Activated CD8-positive, alpha-beta memory T cell treated with anti-CD3 and anti-CD28 coated beads, Interleukin-2, amount 50 U/mL, for 1 hour (primary cell): ENCODE measurements around the gene BICD1.

Source experiments
- DNase-seq: peaks from one replicate; pipeline ENCODE4 v3.0.0-alpha.2; 2020; ENCODE audit errors: extremely low read depth

Gene BICD1

DNA sequence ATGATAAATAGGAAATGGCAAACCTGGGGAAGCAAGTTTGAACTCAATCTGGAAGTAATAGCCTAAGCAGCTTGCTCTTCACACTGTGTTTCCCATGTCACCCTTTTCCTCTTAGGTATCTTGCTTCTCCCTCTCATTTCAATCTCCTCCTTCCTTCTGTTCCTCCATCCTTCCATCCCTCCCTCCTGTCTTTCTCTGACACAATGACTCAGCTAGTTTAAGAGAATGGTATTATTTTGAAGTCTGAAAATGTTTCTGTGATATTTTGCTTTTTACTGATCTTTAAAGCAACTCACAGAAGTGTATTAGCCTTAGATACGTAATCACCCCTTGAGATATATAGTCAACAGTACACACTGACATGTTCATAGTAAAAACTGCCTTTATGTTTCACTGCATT, 236.8 kb downstream of the BICD1 start:
- DNase-seq, result no peak

DNA sequence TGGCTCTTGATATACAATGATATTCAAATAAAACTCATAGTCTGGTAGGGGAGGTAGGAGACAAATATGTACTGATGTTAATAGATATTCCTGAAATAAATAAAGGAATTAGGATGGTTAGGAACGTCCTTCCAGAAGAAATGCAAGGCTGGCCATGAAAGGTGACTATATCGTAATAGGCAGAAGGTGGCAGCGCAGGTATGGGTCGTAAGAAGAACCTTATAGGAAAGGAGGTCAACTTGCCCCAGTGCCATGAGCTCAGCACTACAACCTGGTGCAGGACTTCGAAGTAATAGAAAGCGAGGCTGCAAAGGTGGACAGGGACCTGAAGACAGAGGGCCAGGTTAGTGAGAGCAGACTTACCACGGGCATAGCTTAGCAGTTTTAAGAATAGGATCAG, 237.4 kb downstream of the BICD1 start:
- DNase-seq, result no peak

DNA sequence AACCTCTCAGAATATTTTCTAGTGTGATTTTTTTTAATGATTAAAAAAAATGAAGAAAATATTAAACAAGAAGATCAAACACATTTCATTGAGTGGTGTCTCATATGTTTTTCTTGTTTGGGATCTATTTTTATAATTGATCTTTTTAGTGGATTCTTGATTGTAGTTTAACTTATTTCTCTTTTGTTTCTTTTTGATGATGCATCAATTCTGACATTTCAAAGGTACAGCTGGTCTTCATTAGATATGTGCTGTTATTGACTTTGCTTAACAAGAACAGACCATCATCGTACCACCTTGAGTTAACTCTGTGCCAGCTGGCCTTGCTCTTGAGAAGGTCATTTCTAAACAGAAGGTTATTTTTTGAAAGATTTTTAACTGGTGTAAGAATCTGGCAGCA, 246.9 kb downstream of the BICD1 start:
- DNase-seq, result no peak

DNA sequence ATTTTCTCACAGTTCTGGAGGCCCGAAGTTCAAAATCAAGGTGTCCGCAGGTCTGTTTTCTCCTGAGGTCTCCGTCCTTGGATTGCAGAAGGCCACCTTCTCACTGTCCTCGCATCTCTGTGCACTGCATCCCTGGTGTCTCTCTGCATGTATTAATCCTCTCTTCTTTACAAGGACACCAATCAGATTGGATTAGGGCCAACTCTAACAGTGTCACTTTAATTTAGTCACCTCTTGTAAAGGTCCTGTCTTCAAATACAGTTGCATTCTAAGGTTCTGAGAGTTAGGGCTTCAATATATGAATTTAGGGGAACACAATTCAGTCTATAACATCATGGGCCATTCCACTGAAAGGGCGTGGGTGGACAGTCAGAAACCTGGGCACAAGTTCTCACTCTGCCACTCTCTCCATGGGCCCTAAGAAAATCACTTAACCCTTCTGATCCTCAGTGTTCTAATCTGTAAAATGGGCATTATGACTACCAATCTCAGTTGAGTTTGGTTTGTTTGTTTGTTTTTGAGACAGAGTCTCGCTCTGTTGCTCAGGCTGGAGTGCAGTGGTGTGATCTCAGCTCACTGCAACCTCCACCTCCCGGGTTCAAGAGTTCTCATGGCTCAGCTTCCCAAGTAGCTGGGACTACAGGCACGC, 251.1 kb downstream of the BICD1 start:
- no peak for DNase-seq

DNA sequence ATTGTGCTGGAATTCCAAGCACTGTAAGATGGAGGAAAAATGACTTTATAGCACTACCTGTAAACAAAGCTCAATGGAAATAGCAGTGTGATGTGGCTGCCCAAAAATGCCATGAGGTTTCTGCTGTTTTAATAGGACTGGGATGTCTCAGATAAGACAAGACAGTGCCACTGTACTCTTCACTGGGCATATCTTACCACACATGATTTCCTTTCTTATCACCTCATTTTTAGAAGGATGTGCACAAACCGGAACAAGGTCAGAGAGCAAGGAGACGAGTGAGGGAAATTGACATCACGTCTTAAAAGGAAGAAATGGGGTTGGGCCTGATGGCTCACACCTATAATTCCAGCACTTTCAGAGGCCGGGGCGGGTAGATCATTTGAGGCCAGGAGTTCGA, 254.3 kb downstream of the BICD1 start:
- DNase-seq, result no peak

DNA sequence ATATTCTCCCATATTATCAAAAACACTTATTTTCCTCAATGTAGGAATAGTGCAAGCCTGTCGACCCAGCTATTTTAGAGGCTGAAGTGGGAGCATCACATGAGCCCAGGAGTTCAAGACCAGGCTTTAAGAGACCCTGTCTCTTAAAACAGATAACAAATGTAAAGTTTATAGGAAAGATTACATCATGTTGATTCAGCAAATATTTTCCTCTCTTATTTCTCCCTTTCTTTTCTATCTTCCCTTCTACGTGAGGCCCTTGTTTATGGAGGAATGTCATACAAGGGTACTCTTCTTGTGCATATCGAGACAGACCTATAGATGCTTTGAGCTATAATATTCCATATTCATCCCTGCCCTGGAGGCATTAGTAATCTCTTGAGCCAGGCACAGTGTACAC, 256.2 kb downstream of the BICD1 start:
- no peak for DNase-seq

DNA sequence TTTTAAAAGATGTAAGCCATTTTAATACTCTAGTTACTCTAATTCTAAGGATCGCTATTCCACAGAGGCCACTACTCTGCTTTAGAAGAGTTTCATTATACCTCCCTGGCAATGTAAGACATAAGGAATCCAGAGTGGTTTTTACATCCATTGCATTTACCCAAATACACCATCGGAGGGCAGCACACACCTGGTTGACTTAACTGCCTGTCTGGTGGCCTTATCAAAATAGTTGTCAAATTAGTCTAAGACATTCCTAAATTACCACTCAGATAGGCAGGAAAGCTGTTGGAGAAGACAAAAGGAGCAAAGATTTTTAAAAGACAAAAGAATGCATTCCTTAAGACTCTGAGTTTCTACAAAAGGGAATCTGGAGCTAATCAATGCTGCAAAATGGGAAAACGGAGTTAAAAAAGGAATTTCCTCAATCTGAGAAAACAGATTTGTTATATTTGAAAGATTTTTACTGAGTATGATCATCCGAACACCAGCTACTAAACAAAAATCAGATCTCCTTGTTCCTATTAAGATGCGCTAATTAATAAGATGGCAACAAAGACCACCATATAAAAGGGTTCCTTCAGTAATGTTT, 258.9 kb downstream of the BICD1 start:
- DNase-seq, result no peak

DNA sequence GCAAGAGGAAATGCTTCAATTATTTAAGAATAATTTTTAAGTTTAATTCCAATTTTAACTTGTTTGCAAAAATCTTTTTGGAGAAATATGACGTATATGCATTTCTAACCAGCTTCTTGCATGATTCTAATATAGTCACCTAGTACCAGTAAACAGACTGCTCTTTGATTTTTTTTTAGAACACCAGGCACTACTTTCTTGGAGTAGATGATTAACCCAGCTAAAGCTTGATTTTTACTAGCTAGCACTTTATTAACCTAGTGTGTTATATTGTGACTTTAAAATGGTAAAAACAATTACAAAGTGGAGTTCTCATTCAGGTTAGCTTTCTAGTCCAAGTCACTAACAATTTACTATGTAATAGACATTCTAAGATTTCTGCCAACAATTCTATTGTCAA, 260.1 kb downstream of the BICD1 start:
- no peak for DNase-seq

DNA sequence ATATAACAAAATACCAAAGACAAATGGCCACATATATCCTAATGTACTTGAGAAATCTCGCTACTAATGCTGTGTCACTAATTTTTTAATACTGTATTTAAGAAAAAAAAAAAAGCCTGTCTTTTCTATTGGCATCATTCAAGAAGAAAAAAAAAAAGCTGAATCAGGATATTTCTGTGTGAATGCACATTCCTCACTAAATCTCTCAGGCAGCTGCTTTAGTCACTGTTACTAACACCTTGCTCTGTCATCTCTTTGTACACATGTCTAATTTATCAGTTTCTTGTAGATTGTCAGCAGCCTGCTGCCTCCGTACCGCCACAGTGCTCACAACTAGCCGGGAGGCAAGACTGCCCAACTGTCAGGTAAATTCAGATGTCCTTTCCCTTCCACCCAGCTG, 260.7 kb downstream of the BICD1 start:
- DNase-seq, result no peak

DNA sequence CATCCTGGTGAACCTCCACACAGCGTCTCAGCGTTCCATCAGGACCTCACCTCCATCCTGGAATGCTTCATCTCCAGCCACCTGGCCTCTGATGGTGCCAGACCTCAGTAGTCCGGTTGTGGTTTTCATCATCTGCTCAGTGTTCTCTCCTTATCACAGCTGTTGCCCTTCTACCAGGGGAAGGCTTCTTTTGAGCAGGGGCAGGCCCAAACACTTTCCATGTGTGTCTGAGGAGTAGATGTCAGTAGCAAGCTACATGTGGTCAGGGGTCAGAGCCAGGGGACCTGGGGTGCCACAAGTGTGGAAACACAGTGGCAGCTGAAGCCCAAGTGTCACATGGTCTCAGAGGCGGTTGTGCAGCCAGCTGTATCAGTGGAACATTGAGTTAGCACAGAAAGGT, 262.6 kb downstream of the BICD1 start:
- DNase-seq, result no peak

DNA sequence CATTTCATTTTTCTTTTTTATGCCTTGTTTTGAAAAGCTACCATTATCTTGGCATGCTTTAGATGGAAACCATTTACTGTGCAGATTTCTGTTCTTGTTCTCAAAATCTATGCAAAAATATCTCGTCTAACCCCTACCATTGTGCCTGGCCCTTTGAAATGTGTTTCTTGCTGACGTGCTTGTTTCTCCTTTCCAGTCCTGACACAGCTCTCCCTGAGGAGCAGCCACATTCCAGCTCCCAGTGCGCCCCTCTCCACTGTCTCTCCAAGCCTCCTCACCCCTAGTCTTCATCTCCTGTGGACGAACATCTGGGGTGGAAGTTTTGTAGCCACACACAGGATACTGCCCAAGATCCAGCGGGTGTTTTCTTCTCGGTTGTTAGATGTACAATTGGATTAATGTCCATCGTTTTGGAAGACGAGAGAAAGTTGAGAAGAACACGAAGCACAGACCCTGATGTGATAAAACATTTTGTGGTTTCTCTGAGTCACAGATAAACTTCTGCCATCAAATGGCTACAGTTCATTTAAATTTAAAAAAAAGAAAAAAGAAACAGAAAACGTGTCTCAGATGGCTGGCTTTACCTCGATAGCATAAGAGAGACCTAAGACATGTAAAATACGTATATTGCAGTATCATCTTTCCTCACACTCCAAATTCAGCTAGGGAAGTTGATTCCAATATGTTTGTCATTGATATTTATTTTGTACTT, 270.9 kb downstream of the BICD1 start:
- DNase-seq, result no peak

DNA sequence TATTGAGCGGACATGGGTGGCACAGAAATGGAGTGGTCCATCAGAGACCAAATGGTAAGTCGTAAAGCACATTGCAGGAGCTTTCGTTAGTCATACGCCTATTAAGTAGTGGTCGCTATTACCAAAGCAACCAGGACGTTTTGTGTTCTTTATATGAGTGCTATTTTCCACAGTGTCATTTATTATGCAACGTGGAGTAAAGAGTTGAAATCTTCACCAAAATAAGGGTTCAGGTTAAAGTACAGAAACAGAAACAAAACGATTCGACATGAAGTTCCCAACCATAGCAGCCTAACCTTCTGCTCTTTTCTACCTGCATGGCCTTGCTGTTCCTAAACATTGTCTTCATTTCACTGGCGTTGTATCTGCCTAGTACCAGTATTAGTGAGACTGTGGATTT, 272.6 kb downstream of the BICD1 start:
- no peak for DNase-seq

DNA sequence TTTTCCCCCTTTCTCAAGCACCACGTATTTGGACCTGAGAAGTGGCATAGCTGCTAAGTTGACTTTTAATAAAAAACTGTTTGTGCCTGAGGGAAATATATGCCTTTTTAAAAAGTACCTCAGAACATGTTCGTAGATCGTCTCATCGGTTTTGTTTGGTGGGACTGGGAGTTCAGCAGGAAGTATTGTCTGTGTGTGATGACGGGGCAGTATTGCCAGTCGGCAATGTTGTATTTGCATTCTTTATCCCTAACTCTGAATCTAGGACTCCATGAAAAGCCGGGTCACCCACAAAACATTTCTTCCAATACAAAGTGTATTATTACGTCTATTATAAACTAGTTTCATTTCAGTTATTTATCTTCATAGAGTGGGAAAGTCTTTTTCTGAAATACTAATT, 273.0 kb downstream of the BICD1 start:
- no peak for DNase-seq

DNA sequence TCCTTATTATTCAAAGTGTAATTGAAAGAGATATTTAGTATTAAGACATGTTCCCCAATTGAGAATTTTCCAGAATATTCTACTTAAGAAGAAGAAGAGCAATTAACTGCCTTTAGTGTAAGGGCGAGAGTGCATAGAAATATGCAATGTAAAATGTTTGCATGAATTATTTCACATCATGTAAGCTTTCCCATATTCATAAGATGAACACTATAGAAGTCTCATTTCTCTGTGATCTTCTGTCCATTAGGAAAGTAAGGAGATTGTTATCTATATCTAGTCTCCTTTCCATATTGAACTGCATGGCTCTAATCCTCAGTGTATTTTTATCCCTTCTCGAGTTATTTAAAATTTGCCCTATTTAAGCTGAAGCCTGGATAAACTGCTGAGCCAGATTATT, 275.6 kb downstream of the BICD1 start:
- DNase-seq, result no peak

DNA sequence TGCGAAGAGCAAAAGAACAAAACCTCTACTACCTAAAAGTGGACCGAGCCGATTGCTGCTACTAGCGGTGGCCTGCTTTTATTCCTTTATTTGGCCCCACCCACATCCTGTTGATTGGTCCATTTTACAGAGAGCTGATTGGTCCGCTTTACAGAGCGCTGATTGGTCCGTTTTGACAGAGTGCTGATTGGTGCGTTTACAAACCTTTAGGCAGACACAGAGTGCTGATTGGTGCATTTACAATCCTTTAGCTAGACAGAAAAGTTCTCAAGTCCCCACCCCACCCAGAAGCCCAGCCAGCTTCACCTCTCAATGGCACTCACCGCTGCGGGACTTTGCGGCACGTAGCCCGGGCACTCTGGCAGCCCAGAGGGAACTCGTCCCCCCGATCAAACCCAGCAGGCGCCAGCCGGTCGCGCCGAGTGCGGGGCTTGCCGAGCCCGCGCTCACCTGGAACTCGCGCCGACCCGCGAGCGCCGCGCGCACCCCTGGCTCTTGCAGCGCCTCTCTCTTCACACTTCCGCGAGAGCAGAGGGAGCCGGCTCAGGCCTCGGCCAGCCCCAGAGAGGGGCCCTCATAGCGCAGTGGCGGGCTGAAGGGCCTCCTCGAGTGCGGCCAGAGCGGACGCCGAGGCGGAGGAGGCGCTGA, 284.0 kb downstream of the BICD1 start:
- no peak for DNase-seq

DNA sequence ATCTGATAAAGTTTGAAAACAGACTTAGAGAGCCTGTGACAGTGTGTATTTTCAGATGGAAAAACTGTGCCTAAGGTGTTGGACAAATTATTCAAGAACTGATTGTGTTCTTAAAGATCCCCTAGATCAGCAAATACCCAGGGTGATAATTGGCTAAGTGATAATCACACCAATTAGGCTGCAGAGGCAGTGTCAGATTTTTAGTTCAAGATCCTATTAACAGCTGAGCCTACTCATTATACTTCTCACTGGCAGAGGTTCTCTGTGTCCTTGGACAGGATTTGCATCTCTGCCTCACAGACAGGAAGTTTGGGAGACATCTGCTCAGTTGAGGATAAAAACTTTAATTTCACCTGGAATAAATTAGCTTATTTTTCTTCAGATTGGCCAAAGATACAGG, 288.4 kb downstream of the BICD1 start:
- no peak for DNase-seq

DNA sequence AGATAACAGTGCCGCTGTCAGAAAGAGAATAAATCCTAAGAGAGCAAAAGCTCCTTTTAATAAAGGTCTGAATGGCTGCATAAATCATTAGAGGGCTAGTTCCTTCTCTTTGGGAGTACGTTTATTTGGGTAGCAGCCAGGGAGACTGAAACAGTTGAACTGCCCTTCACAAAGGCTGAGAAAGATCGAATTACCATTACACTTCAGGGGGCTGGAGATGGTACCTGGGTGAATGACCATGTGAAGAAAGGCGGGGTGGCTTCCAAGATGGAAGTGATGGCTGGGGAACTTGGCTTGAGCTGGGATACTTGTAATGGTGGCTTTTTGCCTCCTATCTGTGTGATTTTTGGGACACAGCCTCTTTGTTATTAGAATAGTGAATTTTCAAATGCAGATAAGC, 291.0 kb downstream of the BICD1 start:
- no peak for DNase-seq

DNA sequence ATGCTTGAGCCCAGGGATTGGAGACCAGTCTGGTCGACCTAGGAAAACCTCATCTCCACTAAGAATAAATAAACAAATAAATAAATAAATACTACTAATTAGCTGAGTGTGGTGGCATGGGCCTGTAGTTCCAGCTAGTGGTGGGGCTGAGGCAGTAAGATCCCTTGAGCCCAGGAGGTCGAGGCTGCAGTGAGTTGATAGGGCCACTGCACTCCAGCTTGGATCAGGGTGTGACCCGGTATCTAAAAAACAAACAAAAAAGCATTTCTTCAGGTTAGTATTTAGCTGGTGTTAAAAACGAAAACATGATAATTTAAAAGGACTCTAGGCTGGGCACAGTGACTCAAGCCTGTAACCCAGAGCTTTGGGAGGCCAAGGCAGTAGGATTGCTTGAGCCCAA, 291.5 kb downstream of the BICD1 start:
- no peak for DNase-seq

DNA sequence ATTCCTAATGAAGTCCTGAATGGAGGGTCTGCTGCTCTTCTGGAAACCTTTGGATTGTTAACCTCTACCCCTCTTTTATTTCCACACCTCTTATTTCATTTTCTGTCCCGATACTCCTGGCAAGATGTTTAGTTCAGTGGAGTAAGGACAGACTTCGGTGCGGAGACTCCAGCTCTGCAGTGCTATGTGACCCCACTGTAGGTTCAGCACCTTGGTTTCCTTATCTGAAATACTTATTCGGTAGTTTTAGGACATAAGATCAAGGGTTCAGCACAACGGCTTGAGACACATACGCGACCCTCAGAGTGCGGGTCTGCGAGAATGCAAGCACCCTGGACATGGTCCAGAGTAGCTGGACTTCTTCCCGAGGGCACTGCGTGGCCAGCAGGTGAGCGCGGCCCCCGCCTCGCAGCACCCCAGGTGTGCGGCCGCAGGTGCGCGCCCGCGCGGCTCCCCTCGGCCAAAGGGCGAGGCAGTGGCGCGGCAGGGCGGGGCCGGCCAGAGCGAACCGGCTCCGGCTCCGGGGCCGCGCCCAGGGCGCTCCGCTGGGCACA, 292.2 kb downstream of the BICD1 start:
- DNase-seq, result no peak

DNA sequence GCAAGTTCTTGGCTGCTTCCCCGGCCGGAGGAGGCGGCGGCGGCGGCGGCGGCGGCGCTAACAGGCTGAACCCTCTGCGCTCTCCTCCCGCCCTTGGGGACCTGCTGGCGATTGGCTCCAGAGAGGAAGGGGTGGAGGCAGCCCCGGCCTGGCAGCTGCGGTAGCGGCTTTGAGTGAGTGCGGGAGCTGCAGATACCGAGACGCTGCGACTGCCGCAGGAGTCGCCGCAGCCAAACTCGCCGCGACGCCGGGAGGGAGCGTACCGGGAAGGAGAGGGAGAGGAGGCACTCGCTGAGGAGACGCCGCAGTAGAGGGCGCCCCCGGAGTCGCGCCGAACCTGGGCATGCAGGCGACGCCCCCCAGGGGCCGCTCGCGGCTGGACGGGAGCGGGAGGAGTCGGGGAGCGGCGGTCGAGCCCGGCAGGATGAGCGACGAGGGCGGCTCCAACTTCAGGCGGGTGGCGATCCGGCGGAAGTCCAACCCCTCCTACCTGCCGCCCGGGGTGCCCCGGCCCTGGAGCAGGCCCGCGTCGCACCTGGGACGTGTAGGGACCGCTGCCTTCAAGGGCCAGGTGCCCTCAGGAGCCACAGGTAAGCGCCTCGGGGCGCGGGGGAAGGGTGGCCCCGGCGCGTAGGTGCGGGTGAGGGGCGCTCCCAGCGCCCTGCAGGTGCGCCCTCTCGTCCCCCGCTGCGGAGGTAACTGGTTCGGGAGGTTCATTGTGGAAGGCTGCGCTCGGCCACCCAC, 292.9 kb downstream of the BICD1 start, which contains the start of gene FGD4:
FGD4 (plus strand) TSS at position 189 of the 744 bp plus-strand sequence.
- no peak for DNase-seq

DNA sequence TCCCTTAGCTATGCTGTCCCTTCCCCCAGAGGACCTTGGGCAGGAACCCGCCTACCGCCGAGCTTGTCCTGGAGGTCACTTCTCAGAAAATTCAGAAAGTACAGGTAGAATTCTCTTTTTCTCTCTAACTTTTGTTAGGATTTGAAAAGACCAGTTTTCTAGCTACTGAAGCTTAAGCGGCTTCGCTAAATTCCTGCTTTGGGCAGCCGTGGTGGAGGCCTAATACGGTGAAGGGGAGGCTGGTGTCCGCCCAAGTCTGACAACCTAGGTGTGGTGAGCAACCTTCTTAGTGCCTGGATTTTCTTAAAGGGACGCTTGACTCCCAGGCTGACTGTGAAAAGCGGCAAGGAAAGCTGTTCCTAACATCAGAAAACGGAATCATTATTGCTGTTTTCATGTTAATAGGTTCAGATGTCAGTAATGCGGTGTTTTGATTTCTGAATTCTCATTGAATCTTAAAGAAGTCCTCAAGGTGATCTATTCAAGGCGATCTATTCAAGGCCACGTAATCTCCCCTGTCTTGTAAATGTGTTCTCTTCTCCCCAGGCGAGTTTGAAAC, 293.5 kb downstream of the BICD1 start:
- DNase-seq, result no peak

DNA sequence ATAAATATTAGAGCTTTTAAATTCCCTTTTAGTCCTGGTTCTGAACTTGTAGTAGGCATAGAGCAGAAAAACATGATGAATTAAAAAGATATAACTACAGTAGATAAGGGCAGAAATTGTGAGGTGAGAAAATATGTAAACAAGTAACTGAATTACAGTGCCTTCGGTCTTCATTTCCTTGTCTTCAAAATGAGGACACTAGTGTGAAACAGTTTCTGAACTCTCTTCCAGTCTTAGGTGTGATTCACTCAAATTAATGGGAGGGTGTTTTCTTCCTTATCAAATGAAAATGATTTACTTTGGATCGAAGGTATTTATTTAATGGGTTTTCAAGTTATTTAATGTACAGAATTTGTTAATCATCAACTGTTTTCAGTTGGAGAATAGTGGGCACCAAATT, 294.2 kb downstream of the BICD1 start:
- DNase-seq, result no peak
